GM19099 (cell line): Measurements from ENCODE around the gene OAT.

Experiments
- POLR2A ChIP-seq: IDR thresholded peaks from 3 replicates; pipeline ENCODE4 v1.6.1; 2011; ENCODE audit warnings: low read depth; ENCODE audit not compliant: insufficient read length; ENCODE audit errors: extremely low read depth

Gene OAT

GRCh38 chr10:124451276-124451675 is 32.6 kb upstream of the OAT start:
- no peak for TF ChIP-seq POLR2A

- TF ChIP-seq POLR2A = no peak
These were observed 32.0 kb upstream of the OAT start for GRCh38 chr10:124450783-124451057.

GRCh38 chr10:124450012-124450782 is 31.5 kb upstream of the OAT start, which contains the start of gene NKX1-2:
Gene NKX1-2 (minus strand): TSS chr10:124450035. CDS start chr10:124449943, 92 bp downstream.
- TF ChIP-seq POLR2A = no peak

- no peak for TF ChIP-seq POLR2A
These were observed 30.7 kb upstream of the OAT start for GRCh38 chr10:124449170-124450011.

DNA sequence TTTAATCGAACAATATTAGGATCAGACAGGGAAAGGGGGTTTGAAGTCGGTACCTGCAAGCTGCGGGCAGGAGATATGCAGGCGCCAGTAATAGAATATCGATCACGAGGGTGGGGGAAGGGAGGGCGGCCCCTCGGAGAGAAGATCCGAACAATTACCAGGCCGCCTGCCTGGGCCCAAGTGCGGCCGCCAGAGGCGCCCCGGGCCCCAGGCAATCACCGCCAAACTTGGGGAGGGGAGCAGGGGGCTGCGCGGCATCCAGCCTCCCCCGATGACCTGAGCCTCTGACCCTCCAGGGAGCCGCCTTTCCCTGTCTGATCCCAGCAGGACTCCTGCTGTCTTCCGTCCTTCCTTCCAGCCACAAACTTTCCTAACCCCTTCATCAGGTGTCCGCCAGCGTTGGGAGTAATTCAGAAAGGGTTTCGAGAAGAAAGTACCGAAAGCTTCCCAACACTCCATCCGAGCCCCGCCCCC is 30.0 kb upstream of the OAT start:
- TF ChIP-seq POLR2A = no peak

DNA sequence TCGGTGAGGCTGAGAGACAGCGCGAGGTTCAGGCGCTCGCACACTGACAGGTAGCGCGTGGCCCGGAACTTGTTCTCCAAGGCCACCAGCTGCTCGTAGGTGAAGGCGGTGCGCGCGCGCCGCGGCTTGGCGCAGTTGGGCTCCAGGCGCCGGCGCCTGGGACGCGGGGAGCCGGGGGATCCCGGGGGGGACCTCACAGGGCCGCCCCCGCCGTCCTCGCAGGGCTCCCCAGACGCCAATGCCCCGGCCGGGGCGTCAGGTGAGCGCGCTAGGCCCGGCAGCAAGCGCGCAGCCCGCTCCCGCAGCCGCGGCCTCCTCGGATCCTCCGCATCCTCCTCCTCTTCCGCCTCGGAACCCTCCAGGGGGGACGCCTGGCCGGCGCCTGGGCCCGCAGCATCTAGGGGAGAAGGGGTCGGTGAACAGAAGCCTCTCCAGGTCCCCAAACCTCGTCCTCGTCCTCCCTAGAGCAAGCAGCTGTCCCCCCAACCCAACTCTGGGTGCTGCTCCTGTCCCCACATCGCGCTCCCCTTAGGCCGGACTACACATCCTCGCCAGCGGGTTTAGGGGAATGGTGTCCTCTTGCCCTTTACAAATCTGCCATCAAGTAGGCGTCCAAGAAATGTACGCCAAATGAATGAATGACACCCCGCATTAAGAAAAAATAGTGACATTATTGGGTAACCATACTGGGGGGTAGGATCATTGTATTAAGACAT is 29.2 kb upstream of the OAT start:
- TF ChIP-seq POLR2A = no peak

- TF ChIP-seq POLR2A = no peak
These were observed 28.4 kb upstream of the OAT start for GRCh38 chr10:124446830-124447750.

DNA sequence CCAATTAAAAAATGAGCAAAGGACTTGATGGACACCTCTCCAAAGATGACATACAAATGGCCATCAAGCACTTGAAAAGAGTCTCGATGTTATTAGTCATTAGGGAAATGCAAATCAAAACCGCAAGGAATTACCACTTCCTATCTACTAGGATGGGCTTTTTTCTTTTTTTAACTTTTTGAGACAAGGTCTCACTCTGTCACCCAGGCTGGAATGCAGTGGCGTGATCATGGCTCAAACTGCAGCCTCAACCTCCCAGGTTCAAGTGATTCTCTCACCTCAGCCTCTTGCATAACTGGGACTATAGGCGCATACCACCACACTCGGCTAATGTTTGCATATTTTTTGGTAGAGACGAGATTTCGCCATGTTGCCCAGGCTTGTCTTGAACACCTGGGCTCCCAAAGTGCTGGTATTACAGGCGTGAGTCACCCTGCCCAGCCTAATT is 17.5 kb upstream of the OAT start:
- no peak for TF ChIP-seq POLR2A

DNA sequence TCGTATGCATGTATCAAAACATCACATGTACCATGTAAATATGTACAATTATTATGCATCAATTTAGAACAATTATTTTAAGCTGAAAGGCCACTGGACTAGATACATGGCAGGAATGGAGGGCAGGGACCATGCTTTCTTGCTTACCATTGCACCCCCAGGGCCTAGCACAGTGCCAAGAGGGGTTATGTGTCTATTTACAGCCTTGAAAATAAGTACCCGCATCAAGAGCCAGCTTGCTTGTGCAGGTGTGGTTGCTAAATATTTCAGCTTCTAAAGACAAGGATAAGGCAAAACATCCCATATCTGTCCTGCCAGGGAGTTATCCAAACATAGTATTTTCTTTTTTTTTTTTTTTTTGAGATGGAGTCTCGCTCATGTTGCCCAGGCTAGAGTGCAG is 14.7 kb upstream of the OAT start:
- TF ChIP-seq POLR2A = no peak

GRCh38 chr10:124430077-124430476 is 11.4 kb upstream of the OAT start:
- no peak for TF ChIP-seq POLR2A

- TF ChIP-seq POLR2A = no peak
These were observed 10.9 kb upstream of the OAT start for GRCh38 chr10:124429576-124429975.

- no peak for TF ChIP-seq POLR2A
These were observed 9.6 kb upstream of the OAT start for GRCh38 chr10:124428207-124428777.

DNA sequence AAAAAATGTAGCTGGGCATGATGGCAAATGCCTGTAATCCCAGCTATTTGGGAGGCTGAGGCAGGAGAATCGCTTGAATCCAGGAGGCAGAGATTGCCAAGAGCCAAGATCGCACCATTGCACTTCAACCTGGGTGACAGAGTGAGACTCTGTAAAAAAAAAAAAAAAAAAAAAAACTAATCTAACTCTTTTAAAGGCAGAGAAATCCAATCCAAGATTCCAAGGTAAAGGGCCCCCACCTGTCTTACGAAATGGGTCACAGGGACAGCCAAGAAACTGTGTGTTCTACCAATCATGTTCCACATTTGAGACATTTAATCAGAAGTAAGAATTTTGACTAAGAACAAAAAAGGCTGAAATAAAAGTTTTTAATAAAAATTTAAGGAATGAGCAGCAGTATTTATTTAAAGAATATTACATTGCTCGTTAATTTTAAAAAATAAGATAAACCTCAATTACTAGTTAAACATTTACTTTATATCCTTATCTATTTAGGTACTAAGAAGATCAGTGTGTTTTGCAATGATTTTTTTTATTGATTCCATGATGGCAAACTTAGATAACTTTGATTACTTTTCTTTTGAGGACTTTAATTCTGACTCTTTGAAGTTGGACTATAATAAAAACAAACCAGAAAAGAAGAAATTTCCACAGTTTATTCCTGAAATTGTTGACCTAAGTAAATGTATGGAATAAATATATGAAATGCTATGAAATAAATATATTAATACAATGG is 6.7 kb upstream of the OAT start:
- TF ChIP-seq POLR2A = no peak
